Neural progenitor cell (in vitro differentiated cells): ENCODE results near the gene FNDC11. TPM values are rescaled to one million over a fixed set of nuclear protein-coding genes. Genes with fewer than 3 reads are reported as not detected.

ENCODE experiments used
- DNase-seq: peaks from one replicate; pipeline ENCODE4 v3.0.0-alpha.2; 2016; ENCODE audit warnings: low spot score
- H2AFZ ChIP-seq: fragments of 200-600 bp; sonication (generic); replicated peaks from 2 replicates; pipeline ENCODE4 v1.6.1; 2016; ENCODE audit warnings: antibody characterized with exemption
- H3F3A ChIP-seq: fragments of 200-600 bp; sonication (generic); 2 replicates; pipeline ENCODE4 v1.6.1; 2016; ENCODE audit warnings: antibody characterized with exemption, low read depth
- H3K27ac ChIP-seq: fragments of 200-600 bp; sonication (generic); 2 replicates; pipeline ENCODE4 v1.5.1; 2016; ENCODE audit warnings: mild to moderate bottlenecking
- H3K27me3 ChIP-seq: fragments of 200-600 bp; sonication (generic); 2 replicates; pipeline ENCODE4 v1.6.1; 2016; ENCODE audit warnings: mild to moderate bottlenecking, moderate library complexity
- H3K36me3 ChIP-seq: fragments of 200-600 bp; sonication (generic); 2 replicates; pipeline ENCODE4 v1.5.1; 2016
- H3K4me1 ChIP-seq: fragments of 200-600 bp; sonication (generic); 2 replicates; pipeline ENCODE4 v1.6.1; 2016; ENCODE audit warnings: mixed run types
- H3K4me2 ChIP-seq: fragments of 200-600 bp; sonication (generic); 2 replicates; pipeline ENCODE4 v1.6.1; 2016
- H3K4me3 ChIP-seq: fragments of 200-600 bp; sonication (generic); 2 replicates; pipeline ENCODE4 v1.5.1; 2016
- H3K79me2 ChIP-seq: fragments of 200-600 bp; sonication (generic); 2 replicates; pipeline ENCODE4 v1.6.1; 2016; ENCODE audit warnings: low read depth
- H3K9ac ChIP-seq: fragments of 200-600 bp; sonication (generic); 2 replicates; pipeline ENCODE4 v1.6.1; 2016
- H3K9me3 ChIP-seq: fragments of 200-600 bp; sonication (generic); 2 replicates; pipeline ENCODE4 v1.5.1; 2016; ENCODE audit warnings: low read depth
- H4K20me1 ChIP-seq: fragments of 200-600 bp; sonication (generic); 2 replicates; pipeline ENCODE4 v1.6.1; 2016; ENCODE audit warnings: low read depth
- H3K27ac Mint-ChIP-seq: 3 replicates; pipeline ENCODE4 v1.8.0; 2021; ENCODE audit warnings: mixed read lengths
- H3K27me3 Mint-ChIP-seq: 2 replicates; pipeline ENCODE4 v1.8.0; 2022; ENCODE audit warnings: low read depth, mild to moderate bottlenecking, inconsistent platforms, moderate library complexity, mixed read lengths; ENCODE audit not compliant: insufficient read depth
- H3K36me3 Mint-ChIP-seq: 3 replicates; pipeline ENCODE4 v1.8.0; 2021; ENCODE audit warnings: mixed read lengths
- H3K4me1 Mint-ChIP-seq: 3 replicates; pipeline ENCODE4 v1.8.0; 2021; ENCODE audit warnings: mixed read lengths
- H3K4me3 Mint-ChIP-seq: 3 replicates; pipeline ENCODE4 v1.8.0; 2021; ENCODE audit warnings: mild to moderate bottlenecking, moderate library complexity, mixed read lengths
- H3K9me3 Mint-ChIP-seq: 3 replicates; pipeline ENCODE4 v1.8.0; 2020; ENCODE audit warnings: mixed read lengths
- EZH2 ChIP-seq: fragments of 200-600 bp; sonication (generic); IDR thresholded peaks from 2 replicates; pipeline ENCODE4 v1.6.1; 2017; ENCODE audit warnings: antibody characterized with exemption, mild to moderate bottlenecking, moderate library complexity
- EZH2phosphoT487 ChIP-seq: fragments of 200-600 bp; sonication (generic); IDR thresholded peaks from 2 replicates; pipeline ENCODE4 v1.6.1; 2017; ENCODE audit warnings: antibody characterized with exemption
- total RNA-seq: library from RNA; depleted of rRNA; stranded (reverse); fragments of >200 nt; gene quantifications from 2 replicates; pipeline ENCODE4 v1.2.3, GENCODE V29; 2015; ENCODE audit warnings: low replicate concordance
- TF ChIP-seq, protein P1 (sequence below): fragments of 200-600 bp; sonication (generic); IDR thresholded peaks from 2 replicates; pipeline ENCODE4 v1.5.1; 2017; ENCODE audit warnings: antibody characterized with exemption, mild to moderate bottlenecking

Gene FNDC11
- total RNA-seq, 1 donor from 2014 or later = 0.39 TPM

GRCh38 chr20:63551068-63551467 is 2.9 kb upstream of the FNDC11 start:
- no peak for DNase-seq
- H3K36me3 Mint-ChIP-seq = no peaks in the 10 kb centered on the region
- H3K27ac Mint-ChIP-seq = peak overlapping the region; percentile 87
- H2AFZ ChIP-seq = no peak overlapping the region
- H3K27me3 Mint-ChIP-seq = peaks cover 6% of the 10 kb centered on the region
- H3K4me1 ChIP-seq = no peaks in the 10 kb centered on the region
- peaks cover 19% of the 10 kb centered on the region for H3F3A ChIP-seq
- no peak overlapping the region for H3K4me3 ChIP-seq
- no peak overlapping the region for H3K9ac ChIP-seq
- H3K27ac ChIP-seq = no peak overlapping the region
- no peak overlapping the region for H3K4me2 ChIP-seq
- H3K9me3 Mint-ChIP-seq = no peaks in the 10 kb centered on the region
- H3K27me3 ChIP-seq = peaks cover 9% of the 10 kb centered on the region
- H3K79me2 ChIP-seq = no peaks in the 10 kb centered on the region
- H3K9me3 ChIP-seq = no peaks in the 10 kb centered on the region
- peaks cover 8% of the 10 kb centered on the region for H3K4me1 Mint-ChIP-seq
- H3K36me3 ChIP-seq = no peaks in the 10 kb centered on the region
- H4K20me1 ChIP-seq = no peaks in the 10 kb centered on the region
- TF ChIP-seq, protein P1, sequence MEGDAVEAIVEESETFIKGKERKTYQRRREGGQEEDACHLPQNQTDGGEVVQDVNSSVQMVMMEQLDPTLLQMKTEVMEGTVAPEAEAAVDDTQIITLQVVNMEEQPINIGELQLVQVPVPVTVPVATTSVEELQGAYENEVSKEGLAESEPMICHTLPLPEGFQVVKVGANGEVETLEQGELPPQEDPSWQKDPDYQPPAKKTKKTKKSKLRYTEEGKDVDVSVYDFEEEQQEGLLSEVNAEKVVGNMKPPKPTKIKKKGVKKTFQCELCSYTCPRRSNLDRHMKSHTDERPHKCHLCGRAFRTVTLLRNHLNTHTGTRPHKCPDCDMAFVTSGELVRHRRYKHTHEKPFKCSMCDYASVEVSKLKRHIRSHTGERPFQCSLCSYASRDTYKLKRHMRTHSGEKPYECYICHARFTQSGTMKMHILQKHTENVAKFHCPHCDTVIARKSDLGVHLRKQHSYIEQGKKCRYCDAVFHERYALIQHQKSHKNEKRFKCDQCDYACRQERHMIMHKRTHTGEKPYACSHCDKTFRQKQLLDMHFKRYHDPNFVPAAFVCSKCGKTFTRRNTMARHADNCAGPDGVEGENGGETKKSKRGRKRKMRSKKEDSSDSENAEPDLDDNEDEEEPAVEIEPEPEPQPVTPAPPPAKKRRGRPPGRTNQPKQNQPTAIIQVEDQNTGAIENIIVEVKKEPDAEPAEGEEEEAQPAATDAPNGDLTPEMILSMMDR = no peak
- no peak overlapping the region for H3K4me3 Mint-ChIP-seq

DNA sequence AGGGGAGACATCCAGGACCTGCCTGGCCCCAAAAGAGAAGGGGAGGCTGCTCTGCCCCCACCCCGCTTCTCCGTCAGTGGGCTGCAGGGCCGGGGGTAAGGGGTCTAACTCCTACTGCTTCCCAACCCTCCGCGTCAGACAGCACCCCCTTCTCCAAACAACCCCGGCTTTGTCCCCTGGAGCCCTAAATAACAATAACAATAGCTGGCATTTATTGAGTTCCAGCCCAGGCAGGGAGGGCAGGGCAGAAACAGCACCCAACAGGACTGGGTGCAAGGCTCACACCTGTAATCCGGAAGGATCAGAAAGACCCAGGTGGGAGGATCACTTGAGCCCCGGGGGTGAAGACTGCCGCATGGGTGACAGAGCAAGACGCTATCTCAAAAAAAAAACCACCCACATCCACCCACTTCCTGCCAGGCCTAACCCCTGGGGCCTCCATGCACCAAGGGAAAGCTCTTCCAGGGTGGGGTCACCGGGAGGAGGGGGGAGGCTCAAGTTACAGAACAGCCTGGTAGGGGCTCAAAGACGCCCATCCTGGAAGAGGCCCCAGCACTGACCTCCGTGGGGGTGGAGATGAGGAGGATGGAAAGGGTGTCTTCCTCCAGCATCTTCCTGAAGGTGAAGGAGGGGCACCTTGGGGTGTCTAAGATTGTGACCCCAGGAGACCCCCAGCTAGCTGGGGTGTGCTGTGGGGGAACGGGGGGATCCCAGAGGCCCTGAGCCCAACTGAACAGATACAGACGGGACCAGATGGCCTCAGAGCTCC is 1.3 kb upstream of the FNDC11 start:
- H3K27ac Mint-ChIP-seq = no peak overlapping the region
- H3K4me2 ChIP-seq = no peak overlapping the region
- peak overlapping the region; percentile 77 for H3K4me3 Mint-ChIP-seq

DNA sequence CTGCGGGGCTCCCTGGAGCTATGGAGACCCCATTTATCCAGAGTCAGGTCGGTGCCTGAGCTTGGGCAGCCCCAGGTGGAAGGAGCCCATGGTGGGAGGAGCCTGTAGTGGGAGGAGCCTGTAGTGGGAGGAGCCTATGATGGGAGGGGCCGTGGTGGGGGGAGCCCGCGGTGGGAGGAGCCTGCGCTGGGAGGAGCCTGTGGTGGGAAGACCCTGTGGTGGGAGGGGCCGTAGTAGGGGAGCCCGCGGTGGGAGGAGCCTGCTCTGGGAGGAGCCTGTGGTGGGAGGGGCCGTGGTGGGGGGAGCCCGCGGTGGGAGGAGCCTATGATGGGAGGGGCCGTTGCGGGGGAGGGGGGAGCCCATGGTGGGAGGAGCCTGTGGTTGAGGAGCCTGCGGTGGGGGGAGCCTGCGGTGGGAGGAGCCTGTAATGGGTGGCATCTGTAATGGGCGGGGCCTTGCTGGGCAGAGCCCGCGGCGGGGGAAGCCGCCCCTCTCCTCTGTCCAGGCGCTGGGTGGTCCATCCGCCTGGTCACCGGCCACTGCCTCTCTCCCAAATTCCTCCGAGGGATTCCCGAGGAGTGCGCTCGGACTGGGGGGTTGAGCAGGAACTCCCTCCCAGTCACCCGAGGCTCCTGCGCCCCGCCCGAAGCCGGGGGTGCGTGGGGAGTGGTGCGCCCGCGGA is 567 bp upstream of the FNDC11 start:
- Histone ChIP-seq H4K20me1 (no peaks in the 10 kb centered on the region), H3K9me3 (no peaks in the 10 kb centered on the region), H3K27ac (no peak overlapping the region), H3K4me2 (peak overlapping the region; percentile 77), H3F3A (peaks cover 19% of the 10 kb centered on the region), H2AFZ (peak overlapping the region; percentile 89), H3K79me2 (no peaks in the 10 kb centered on the region), H3K9ac (no peak overlapping the region), H3K27me3 (peaks cover 9% of the 10 kb centered on the region), H3K36me3 (no peaks in the 10 kb centered on the region), H3K4me1 (peaks cover 12% of the 10 kb centered on the region), H3K4me3 (peak overlapping the region; percentile 86)
- peaks cover 2% of the 10 kb centered on the region for H3K9me3 Mint-ChIP-seq
- peaks cover 8% of the 10 kb centered on the region for H3K27me3 Mint-ChIP-seq
- peaks cover 14% of the 10 kb centered on the region for H3K4me1 Mint-ChIP-seq
- peaks cover 2% of the 10 kb centered on the region for H3K36me3 Mint-ChIP-seq
- DNase-seq = peak; percentile 95
- H3K27ac Mint-ChIP-seq = no peak overlapping the region
- peak overlapping the region; percentile 77 for H3K4me3 Mint-ChIP-seq
- TF ChIP-seq EZH2 (no peak), EZH2phosphoT487 (no peak)
- TF ChIP-seq, protein P1 = no peak

More for the DNA sequence above, 1.3 kb upstream of the FNDC11 start:
- Histone ChIP-seq H3K79me2 (no peaks in the 10 kb centered on the region), H3K9ac (no peak overlapping the region), H3K4me1 (peaks cover 12% of the 10 kb centered on the region), H3K27ac (no peak overlapping the region), H3K36me3 (no peaks in the 10 kb centered on the region), H4K20me1 (no peaks in the 10 kb centered on the region), H3K27me3 (peaks cover 9% of the 10 kb centered on the region), H3F3A (peaks cover 19% of the 10 kb centered on the region), H3K4me3 (no peak overlapping the region), H2AFZ (no peak overlapping the region), H3K9me3 (no peaks in the 10 kb centered on the region)
- peaks cover 2% of the 10 kb centered on the region for H3K36me3 Mint-ChIP-seq
- peaks cover 14% of the 10 kb centered on the region for H3K4me1 Mint-ChIP-seq
- TF ChIP-seq, protein P1 = no peak
- no peak for TF ChIP-seq EZH2
- no peak for TF ChIP-seq EZH2phosphoT487
- H3K9me3 Mint-ChIP-seq = peaks cover 2% of the 10 kb centered on the region
- no peak for DNase-seq
- peaks cover 8% of the 10 kb centered on the region for H3K27me3 Mint-ChIP-seq
